ENCODE results near the gene NRXN3.

DNA sequence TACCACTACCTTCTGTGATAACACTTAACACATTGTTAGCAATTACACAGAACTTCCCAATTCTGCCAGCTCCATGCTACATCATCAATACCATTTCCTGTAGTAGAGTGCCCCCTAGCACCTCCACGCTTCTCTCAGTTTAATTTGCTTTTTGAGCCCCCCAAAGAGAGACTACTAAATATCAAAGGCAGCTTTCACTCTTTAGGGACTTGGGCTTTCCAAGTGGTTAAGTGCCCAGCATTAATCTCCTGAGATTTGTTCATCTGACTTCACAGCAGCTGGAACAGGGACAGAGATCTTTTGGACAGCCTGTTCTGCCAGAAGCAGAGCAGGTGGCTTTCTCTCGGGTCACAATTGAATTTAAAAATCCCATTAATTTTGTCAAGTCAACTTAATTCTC is 1086.2 kb downstream of the NRXN3 start:
- TF ChIP-seq CTCF (conservative IDR thresholded peaks at IDR 0.05; ENCODE audit: low read length): no peak
- TF ChIP-seq EZH2phosphoT487 (IDR thresholded peaks at IDR 0.05; ENCODE audit: borderline replicate concordance, low read depth, low read length): no peak
